ENCODE measurements around the gene ABHD4.

DNA sequence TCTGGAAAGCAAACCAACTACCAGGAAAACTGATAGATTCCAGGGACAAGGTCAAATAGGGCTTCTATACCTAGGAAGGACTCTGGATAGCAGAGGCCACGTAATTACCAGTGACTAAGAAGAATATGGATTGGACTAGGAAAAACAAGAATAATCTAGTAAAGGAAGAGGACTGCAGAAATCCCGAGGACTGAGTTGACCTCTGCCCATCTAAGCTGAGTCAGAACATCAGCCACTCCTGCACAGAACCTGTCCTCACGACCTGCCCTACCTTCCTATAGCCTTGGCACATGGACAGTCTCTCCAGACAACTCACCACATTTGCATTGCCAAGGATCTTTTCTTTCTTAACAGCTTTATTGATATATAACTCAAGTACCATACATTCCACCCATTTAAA, 43.7 kb downstream of the ABHD4 start:
- TF ChIP-seq, protein P1, sequence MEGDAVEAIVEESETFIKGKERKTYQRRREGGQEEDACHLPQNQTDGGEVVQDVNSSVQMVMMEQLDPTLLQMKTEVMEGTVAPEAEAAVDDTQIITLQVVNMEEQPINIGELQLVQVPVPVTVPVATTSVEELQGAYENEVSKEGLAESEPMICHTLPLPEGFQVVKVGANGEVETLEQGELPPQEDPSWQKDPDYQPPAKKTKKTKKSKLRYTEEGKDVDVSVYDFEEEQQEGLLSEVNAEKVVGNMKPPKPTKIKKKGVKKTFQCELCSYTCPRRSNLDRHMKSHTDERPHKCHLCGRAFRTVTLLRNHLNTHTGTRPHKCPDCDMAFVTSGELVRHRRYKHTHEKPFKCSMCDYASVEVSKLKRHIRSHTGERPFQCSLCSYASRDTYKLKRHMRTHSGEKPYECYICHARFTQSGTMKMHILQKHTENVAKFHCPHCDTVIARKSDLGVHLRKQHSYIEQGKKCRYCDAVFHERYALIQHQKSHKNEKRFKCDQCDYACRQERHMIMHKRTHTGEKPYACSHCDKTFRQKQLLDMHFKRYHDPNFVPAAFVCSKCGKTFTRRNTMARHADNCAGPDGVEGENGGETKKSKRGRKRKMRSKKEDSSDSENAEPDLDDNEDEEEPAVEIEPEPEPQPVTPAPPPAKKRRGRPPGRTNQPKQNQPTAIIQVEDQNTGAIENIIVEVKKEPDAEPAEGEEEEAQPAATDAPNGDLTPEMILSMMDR (IDR thresholded peaks at IDR 0.05; ENCODE audit: low read depth, low read length), result no peak
- TF ChIP-seq EZH2phosphoT487 (IDR thresholded peaks at IDR 0.05; ENCODE audit: low read depth), result no peak

Measured in OCI-LY3 (cell line).